ENCODE data around the gene PLIN3.
"Not testable (repeated sequence)": the region's sequence is repeated elsewhere in the genome, so short reads cannot be mapped to it uniquely, and the experiment has no call there.

PLIN3 gene

GRCh38 chr19:4844348-4845179 is 22.9 kb downstream of the PLIN3 start:
- no peak for DNase-seq

GRCh38 chr19:4843647-4843965 is 23.9 kb downstream of the PLIN3 start:
- DNase-seq = no peak

- no peak for DNase-seq
Observed at GRCh38 chr19:4839192-4839591, 28.3 kb downstream of the PLIN3 start.

DNA sequence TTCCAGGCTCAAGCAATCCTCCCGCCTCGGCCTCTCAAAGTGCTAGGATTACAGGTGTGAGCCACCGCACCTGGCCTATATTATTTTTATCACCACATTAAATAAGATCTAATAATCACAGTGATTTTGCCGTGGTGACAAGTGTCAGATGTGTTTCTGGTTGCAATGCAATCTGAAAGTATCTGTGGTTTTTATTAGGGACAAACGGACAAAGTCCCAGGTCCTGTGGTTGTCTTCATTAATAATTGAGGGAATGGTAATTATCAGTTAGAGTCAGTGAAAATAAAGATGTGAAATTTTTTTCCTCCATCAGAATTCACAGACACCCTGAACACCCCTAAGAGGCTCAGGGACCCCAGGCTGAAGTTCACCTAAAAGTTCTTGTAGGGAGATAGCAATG is 34.7 kb downstream of the PLIN3 start:
- no peak for DNase-seq

GRCh38 chr19:4831979-4832340 is 35.5 kb downstream of the PLIN3 start:
- DNase-seq = not testable (repeated sequence)

DNA sequence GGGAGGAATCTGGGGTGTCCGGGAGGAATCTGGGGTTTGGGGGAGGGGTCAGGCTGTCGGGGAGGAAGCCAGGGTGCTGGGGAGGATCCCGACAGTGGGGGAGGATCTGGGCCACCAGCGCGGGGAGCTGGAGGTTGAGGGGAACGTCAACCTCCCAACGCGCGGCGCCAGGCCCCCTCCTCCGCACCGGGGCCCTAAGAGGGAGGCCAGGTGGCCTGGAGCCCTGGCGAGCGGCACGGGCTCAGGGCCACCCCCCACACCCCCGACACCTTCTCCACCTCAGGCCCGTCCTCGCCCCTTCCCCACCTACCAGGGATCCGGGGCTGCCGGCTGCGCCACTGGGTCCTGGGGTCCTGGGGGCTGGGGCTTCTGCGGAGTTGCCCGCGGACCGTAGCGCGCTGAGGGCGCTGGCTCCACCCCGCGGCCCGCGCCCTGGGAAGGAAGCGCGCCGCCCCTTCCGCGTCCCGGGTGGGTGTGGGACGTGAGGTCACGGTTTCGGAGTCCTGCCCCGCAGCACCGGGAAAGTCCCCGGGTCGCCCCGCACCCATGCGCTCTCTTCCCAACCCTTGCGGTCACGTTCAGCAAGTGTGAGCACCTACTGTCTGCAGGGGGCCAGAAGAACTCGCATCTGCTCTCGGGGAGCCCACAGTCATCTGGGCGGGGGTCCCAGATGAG is 36.0 kb downstream of the PLIN3 start, which contains the start of gene TICAM1:
Gene TICAM1, minus strand, starts transcription at position 409 of the 675 bp plus-strand sequence. CDS start 13,335 bp downstream, outside the sequence.
- DNase-seq = no peak

DNA sequence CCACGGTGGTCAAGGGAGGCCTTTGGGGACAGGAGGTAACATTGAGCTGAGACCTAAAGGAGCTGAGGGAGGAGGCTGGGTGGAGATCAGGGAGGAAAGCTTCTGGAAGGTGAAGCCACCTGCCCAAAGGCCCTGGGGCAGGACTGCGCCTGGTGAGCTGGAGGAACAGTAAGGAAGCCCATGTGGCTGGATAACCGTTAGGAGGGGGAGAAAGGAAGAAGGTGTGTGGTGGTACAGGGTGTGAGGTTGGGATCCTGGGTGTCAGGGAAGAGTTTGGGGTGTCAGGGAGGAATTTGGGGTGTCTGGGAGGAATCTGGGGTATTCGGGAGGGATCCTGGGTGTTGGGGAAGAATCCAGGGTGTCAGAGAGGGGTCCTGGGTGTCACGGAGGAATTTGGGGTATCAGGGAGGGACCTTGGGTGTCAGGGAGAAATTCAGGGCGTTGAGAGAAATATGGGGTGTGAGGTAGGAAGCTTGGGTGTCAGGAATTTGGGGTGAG is 36.6 kb downstream of the PLIN3 start:
- DNase-seq = no peak

GRCh38 chr19:4830332-4830731 is 37.1 kb downstream of the PLIN3 start:
- no peak for DNase-seq

GRCh38 chr19:4829001-4829712 is 38.3 kb downstream of the PLIN3 start:
- no peak for DNase-seq

DNA sequence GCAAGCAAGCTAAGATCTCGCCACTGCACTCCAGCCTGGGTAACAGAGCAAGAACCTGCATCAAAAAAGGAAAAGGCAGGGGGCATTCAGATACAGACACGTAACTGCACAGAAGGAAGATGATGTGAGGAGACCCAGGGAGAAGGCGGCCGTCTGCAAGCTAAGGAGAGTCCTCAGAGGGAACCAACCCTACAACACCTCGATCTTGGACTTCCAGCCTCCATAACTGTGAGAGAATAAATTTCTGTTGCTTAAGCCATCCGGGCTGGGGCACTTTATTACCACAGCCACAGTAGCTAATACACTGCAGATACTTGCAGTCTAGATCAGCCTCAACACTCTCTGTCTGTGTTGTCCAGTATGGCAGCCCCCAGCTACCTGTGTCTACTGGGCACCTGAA is 43.9 kb downstream of the PLIN3 start:
- no peak for DNase-seq

- DNase-seq = not testable (repeated sequence)
Observed at GRCh38 chr19:4822354-4822753, 45.1 kb downstream of the PLIN3 start.

- no peak for DNase-seq
Observed at GRCh38 chr19:4821265-4821664, 46.2 kb downstream of the PLIN3 start.

DNA sequence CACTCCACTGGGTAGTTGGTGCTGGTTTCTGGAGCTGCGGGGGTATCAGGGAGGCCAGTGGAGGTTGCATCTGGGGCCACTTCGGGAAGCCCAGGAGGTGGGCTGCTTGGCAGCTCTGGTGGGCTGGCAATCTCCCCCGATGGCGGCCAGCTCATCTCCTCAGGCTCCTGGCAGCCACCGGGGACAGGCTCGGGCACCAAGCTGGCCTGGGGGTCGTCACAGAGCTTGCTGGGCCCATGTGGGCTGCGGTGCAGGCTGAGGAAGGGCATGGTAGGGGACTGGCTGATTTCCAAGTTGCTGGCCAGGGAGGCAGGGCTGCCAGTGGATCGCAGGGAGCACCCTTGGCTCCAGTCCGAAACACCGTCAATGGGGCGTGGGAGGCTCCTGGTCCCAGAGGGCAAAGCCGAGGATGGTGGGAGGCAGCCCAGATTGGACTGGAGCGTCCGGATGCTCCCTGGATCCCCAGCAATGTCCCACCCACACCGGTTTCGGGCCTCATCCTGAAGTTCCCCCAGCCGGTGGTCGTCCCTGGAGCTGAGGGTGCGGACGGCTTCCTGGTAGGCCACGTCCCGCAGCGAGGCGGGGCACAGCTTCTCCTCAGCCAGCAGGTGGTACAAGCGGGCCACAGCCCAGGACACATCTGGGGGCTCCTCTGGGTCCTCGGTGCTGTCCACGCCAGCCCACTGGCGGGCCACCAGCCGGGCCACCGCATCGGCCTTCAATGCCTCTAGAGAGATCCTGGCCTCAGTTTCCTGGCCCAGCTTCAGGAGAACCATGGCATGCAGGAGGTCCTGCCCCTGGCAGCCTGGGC is 49.8 kb downstream of the PLIN3 start:
- no peak for DNase-seq

DNA sequence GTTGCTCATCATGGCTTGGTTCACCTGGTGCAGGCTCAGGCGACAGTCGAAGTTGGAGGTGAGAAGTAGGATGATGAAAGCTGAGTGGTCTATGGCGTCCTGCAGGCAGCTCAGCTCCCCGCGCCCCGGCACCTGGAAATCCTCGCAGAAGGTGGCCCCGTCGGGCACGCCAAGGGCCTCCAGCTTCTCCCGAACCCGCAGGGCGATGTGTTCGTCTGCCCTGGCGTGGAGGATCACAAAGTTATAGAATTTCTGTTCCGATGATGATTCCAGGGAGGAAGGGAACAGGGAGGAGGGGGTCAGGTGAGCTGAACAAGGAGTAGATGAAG is 50.6 kb downstream of the PLIN3 start:
- no peak for DNase-seq

DNA sequence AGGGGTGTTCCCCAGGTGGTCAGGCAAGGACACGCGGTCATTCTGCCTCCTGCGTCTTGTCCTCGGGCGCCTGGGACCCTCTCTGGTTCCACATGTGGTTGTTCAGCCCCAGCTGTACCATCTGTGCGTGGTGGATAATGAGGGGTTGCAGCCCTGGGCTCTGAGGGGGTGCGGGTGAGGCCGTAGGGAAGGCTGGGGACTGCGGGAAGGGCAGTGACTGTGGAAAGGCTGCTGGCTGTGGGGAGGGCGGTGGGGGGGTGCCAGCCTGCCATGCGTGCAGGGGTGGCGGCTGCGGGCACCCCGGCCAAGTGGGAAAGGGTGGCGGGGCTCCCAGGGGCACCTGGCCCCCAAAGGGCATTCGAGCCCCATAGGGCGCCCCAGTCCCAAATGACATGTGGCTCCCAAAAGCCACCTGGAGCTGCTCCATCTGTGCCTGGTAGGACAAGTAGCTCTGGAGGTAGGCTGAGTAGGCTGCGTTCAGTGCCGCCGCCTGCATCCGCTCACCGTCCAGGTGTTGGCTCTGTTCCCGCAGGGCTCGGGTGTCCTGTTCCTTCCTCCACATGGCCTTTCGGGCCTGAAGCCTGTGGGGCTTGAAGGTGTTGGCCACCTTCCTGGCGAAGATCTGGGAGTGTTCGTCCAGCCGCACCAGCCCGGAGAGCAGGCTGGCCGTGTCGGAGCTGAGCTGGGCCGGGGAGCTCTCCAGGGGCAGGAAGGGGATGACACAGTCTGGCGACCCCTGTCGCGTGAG is 51.1 kb downstream of the PLIN3 start:
- DNase-seq = no peak

- peak; percentile 93 for DNase-seq
Observed at GRCh38 chr19:4815426-4816201, 51.9 kb downstream of the PLIN3 start.

DNA sequence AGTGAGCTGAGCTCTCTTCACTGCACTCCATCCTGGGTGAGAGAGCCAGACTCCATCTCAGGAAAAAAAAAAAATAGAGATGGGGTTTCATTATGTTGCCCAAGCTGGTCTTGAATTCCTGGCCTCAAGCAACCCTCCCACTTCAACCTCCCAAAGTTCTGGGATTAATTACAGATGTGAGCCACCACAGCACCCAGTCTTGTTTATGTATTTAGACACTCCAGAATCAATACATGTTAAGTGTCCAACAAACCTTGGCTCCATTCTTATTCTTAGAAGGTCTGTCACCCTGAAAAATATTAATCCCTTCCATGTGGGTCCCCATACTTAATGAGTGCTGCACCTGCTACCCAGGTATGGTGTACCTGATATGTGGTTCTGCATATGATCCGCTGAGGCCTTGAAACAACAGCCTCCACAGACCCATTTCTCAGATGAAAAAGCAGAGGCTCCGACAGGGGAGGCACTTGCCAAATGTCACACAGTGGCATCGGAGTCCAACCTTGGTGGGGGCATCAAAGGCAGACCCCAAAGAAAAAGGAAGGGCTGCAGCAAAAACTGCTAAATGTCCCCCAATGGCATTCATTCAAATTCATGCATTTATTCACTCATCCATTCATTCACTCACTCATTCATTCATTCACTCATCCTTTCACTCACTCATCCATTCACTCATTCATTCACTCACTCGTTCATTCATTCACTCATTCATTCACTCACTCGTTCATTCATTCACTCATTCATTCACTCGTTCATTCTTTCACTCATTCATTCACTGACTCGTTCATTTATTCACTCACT is 52.6 kb downstream of the PLIN3 start:
- no peak for DNase-seq

DNA sequence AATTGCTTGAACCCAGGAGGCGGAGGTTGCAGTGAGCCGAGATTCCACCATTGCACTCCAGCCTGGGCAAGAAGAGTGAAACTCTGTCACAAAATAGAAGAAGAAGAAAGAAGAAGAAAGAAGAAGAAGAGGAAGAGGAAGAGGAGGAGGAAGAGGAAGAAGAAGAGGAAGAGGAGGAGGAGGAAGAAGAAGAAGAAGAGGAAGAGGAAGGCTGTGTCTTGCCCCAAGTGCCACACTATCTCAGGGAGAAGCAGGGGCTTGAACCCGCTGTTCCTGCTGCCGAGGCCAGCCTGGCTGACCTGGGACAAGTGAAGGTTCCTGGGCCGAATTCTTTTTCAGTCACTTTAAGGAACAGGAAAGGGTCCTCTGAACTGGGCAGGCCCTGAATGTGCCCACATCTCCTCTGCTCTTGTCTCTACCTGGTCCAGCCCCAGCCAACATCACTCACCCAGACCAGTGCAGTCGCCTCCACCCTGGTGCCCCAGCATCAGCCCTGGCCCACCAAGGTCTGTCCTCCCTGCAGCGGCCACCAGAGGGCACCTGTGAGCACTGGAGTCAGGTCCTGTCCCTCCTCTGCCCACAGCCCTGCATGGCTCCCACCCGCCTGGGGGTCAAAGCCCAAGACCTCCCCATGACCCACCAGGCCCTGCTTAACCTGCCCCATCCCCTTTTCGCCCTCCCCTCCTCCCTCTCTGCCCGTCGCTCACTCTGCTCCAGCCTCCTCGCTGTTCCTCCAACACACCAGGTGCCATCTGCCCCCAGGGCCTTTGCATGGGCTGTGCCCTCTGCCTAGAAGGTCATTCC is 55.9 kb downstream of the PLIN3 start:
- DNase-seq = peak; percentile 24

DNA sequence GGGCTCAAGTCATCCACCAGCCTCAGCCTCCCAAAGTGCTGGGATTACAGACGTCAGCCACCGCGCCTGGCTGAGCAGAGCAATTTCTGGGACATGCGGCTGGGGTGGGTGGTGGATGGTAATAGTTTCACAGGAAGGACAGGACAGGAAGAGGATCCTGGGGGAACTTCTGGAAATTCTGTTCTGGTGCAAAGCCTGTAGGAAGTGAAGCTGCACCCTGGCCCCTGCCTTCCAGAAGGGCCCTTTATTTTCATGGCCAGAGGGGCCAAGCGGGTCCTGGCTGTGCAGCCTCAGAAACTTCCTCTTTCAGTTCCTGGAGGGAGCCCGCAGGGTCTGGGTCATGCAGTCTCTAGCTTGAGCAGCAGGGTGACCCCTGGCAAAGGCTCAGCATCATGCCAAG is 60.3 kb downstream of the PLIN3 start:
- DNase-seq = no peak

DNA sequence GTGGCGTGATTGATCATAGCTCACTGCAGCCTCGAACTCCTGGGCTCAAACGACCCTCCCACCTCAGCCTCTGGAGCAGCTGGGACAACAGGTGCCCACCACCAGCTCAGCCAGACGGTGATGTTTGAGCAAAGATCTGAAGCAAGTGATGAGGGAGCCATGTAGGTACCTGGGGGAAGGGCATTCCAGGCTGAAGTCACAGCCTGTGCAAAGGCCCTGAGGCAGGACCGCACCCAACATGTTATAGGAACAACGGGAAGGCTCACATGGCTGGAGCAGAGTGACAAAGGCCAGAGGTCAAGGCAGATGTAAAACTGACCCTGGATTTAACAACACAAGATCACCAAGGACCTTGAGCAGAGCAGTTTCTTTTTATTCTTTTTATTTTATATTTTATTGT is 61.1 kb downstream of the PLIN3 start:
- no peak for DNase-seq

Data from NCI-H1092 (cell line).